ENCODE data around the gene CD164L2.

GRCh38 chr1:27342778-27343638 lies 40.1 kb downstream of the CD164L2 start:
- TF ChIP-seq CTCF (conservative IDR thresholded peaks at IDR 0.05 in 1 of 2, IDR thresholded peaks at IDR 0.05 in 1 of 2; ENCODE audit: extremely low read depth in 1 of 2, insufficient read depth in 1 of 2, low read depth in 1 of 2, low read length in 2 of 2) (no peak), EZH2 (IDR thresholded peaks at IDR 0.05; ENCODE audit: borderline replicate concordance, low read length) (no peak)

Measured in mammary epithelial cell (primary cell).